GM12872 (cell line): ENCODE data around the gene SLC25A33.

ENCODE experiments used
- CTCF ChIP-seq: IDR thresholded peaks from 3 replicates; pipeline ENCODE4 v1.5.1; 2011; ENCODE audit warnings: low read depth, mild to moderate bottlenecking, low read length, moderate library complexity; ENCODE audit not compliant: insufficient read depth

Gene SLC25A33

GRCh38 chr1:9605946-9606455, 66.7 kb downstream of the SLC25A33 start:
- no peak for TF ChIP-seq CTCF

GRCh38 chr1:9606458-9606857, 67.2 kb downstream of the SLC25A33 start:
- no peak for TF ChIP-seq CTCF

- TF ChIP-seq CTCF = no peak
Measured at GRCh38 chr1:9606948-9607347, 67.7 kb downstream of the SLC25A33 start.

GRCh38 chr1:9607352-9607751, 68.1 kb downstream of the SLC25A33 start:
- TF ChIP-seq CTCF = no peak

GRCh38 chr1:9609998-9610397, 70.7 kb downstream of the SLC25A33 start:
- TF ChIP-seq CTCF = no peak

- TF ChIP-seq CTCF = no peak
Measured at GRCh38 chr1:9610548-9610947, 71.3 kb downstream of the SLC25A33 start.

- TF ChIP-seq CTCF = no peak
Measured at GRCh38 chr1:9611716-9612115, 72.5 kb downstream of the SLC25A33 start.
